Measurements from ENCODE around the gene TMEM59.
"Not testable (repeated sequence)": the region's sequence is repeated elsewhere in the genome, so short reads cannot be mapped to it uniquely, and the experiment has no call there.

TMEM59 gene

DNA sequence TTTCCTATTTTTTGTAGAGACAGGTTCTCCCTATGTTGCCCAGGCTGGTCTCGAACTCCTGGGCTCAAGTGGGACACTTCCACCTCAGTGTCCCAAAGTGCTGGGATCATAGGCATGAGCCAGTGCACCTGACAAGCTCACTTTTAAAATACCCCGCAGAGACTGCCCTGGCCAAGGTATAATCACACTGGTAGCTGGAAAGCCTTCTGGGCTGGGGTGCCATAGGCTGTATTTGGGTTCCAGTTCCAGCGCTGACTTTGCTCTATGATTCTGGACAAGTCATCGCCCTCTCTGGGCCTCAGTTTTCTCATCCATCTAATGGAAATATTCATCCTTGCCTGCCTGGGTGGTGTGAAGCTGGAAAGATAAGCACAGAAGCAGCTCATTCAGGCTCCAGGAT lies 45.4 kb downstream of the TMEM59 start:
- CTCF ChIA-PET = no interaction called here
- Histone ChIP-seq H3K9me3 (ENCODE audit: control extremely low read depth in 1 of 5, control insufficient read depth in 4 of 5, insufficient read depth in 2 of 5, low read depth in 1 of 5, low read length in 4 of 5) (peaks cover 0 to 3% (median 0%) of the 10 kb centered on the region in 5 experiments), H3K36me3 (ENCODE audit: control insufficient read depth in 4 of 4, insufficient read depth in 4 of 4, low read length in 3 of 4) (no peaks in the 10 kb centered on the region), H3K27ac (ENCODE audit: insufficient read depth in 1 of 2, low read depth in 1 of 2, low read length in 2 of 2, poor library complexity in 1 of 2, severe bottlenecking in 2 of 2) (no peak overlapping the region), H3K27me3 (replicated peaks in 2 of 5; ENCODE audit: control insufficient read depth in 4 of 5, insufficient read depth in 5 of 5, low read length in 4 of 5) (no peaks in the 10 kb centered on the region), H3K4me3 (ENCODE audit: control insufficient read depth in 1 of 7, extremely low read depth in 1 of 7, insufficient read depth in 4 of 7, low read depth in 2 of 7, low read length in 6 of 7) (no peak overlapping the region), H3K4me1 (ENCODE audit: control extremely low read depth in 1 of 4, control insufficient read depth in 4 of 4, insufficient read depth in 4 of 4, low read length in 3 of 4) (no peaks in the 10 kb centered on the region)
- POLR2A ChIA-PET = no interaction called here
- no peak for DNase-seq
- WGBS (ENCODE audit: insufficient coverage) = 95% methylated on average over 4 of the region's 4 CpGs

DNA sequence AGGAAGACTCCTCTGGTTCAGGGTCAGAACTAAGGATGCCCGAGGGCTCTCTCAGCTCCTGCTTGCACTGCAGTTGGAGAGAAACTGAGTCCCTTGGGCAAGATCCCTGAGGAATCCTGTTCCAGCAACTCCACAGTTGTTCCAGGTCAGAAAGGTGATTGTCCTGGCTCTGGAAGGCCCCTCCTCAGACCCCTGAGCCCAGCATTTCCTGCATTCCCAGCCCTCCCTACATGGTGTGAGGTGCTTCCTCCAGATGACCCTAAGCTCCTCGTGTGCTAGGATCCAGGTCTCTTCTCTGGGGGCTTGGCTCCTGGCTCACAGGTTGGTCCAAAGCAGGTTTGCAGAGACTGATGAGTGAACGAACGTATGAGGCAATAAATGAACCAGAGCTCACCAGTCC lies 46.5 kb downstream of the TMEM59 start:
- POLR2A ChIA-PET = no interaction called here
- 88% methylated on average over 4 of the region's 4 CpGs for WGBS (ENCODE audit: insufficient coverage)
- H3K27me3 ChIP-seq (replicated peaks in 2 of 5; ENCODE audit: control insufficient read depth in 4 of 5, insufficient read depth in 5 of 5, low read length in 4 of 5) = no peaks in the 10 kb centered on the region

DNA sequence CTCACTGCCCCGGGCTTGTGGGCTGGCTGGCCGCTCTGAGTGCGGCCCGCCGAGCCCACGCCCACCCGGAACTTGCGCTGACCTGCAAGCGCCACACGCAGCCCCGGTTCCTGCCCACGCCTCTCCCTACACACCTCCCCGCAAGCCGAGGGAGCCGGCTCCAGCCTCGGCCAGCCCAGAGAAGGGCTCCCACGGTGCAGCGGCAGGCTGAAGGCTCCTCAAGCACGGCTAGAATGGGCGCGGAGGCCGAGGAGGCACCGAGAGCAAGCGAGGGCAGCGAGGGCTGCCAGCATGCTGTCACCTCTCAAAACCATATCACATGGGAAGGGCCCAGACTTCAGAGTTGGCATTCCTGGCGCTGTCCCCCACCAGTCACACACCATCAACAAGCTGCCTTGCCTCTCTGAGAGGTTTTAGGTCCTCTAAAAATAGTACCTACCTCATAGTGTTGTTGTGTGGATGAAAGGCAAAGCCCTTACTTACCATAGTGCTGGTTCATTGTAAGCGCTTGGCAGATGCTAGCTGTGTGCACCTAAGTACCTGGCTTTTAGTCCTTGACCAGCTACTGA lies 48.4 kb downstream of the TMEM59 start:
- H3K36me3 ChIP-seq (ENCODE audit: control insufficient read depth in 4 of 4, insufficient read depth in 4 of 4, low read length in 3 of 4) = no peaks in the 10 kb centered on the region
- no peak overlapping the region for H3K27ac ChIP-seq (ENCODE audit: insufficient read depth in 1 of 2, low read depth in 1 of 2, low read length in 2 of 2, poor library complexity in 1 of 2, severe bottlenecking in 2 of 2)
- no peak for DNase-seq
- no peak overlapping the region for H3K4me3 ChIP-seq (ENCODE audit: control insufficient read depth in 1 of 7, extremely low read depth in 1 of 7, insufficient read depth in 4 of 7, low read depth in 2 of 7, low read length in 6 of 7)
- 93% methylated on average over 25 of the region's 27 CpGs for WGBS (ENCODE audit: insufficient coverage)
- peaks cover 0 to 3% (median 0%) of the 10 kb centered on the region in 5 experiments for H3K9me3 ChIP-seq (ENCODE audit: control extremely low read depth in 1 of 5, control insufficient read depth in 4 of 5, insufficient read depth in 2 of 5, low read depth in 1 of 5, low read length in 4 of 5)
- H3K27me3 ChIP-seq (replicated peaks in 2 of 5; ENCODE audit: control insufficient read depth in 4 of 5, insufficient read depth in 5 of 5, low read length in 4 of 5) = no peaks in the 10 kb centered on the region
- POLR2A ChIA-PET = interaction anchor here (0.7 kb wide), 1 partner anchor 181 kb away, joined by 3 read pairs; no protein-coding TSS in a partner anchor
- H3K4me1 ChIP-seq (ENCODE audit: control extremely low read depth in 1 of 4, control insufficient read depth in 4 of 4, insufficient read depth in 4 of 4, low read length in 3 of 4) = no peaks in the 10 kb centered on the region
- CTCF ChIA-PET = no interaction called here

More for the DNA sequence above, 46.5 kb downstream of the TMEM59 start:
- Histone ChIP-seq H3K36me3 (ENCODE audit: control insufficient read depth in 4 of 4, insufficient read depth in 4 of 4, low read length in 3 of 4) (no peaks in the 10 kb centered on the region), H3K9me3 (ENCODE audit: control extremely low read depth in 1 of 5, control insufficient read depth in 4 of 5, insufficient read depth in 2 of 5, low read depth in 1 of 5, low read length in 4 of 5) (peaks cover 0 to 3% (median 0%) of the 10 kb centered on the region in 5 experiments), H3K4me1 (ENCODE audit: control extremely low read depth in 1 of 4, control insufficient read depth in 4 of 4, insufficient read depth in 4 of 4, low read length in 3 of 4) (no peaks in the 10 kb centered on the region), H3K27ac (ENCODE audit: insufficient read depth in 1 of 2, low read depth in 1 of 2, low read length in 2 of 2, poor library complexity in 1 of 2, severe bottlenecking in 2 of 2) (no peak overlapping the region), H3K4me3 (ENCODE audit: control insufficient read depth in 1 of 7, extremely low read depth in 1 of 7, insufficient read depth in 4 of 7, low read depth in 2 of 7, low read length in 6 of 7) (no peak overlapping the region)
- no peak for DNase-seq
- CTCF ChIA-PET = interaction anchor here (0.7 to 1.1 kb wide), 2 partner anchors 9 to 26 kb away, joined by 3 to 4 read pairs; no protein-coding TSS in a partner anchor

DNA sequence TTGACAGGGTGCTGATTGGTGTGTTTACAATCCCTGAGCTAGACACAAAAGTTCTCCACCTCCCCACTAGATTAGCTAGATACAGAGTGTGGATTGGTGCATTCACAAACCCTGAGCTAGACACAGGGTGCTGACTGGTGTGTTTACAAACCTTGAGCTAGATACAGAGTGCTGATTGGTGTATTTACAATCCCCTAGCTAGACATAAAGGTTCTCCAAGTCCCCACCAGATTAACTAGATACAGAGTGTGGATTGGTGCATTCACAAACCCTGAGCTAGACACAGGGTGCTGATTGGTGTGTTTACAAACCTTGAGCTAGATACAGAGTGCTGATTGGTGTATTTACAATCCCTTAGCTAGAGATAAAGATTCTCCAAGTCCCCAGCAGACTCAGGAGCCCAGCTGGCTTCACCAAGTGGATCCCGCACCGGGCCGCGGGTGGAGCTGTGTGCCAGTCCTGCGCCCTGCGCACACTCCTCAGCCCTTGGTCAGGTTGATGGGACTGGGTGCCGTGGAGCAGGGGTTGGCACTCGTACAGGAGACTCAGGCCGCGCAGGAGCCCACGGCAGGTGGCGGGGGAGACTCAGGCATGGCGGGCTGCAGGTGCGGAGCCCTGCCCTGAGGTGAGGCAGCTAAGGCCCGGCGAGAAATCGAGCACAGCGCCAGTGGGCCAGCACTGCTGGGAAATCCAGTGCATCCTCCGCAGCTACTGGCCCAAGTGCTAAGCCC lies 49.1 kb downstream of the TMEM59 start:
- POLR2A ChIA-PET = interaction anchor here (0.7 kb wide), 1 partner anchor 181 kb away, joined by 3 read pairs; no protein-coding TSS in a partner anchor
- CTCF ChIA-PET = not testable (repeated sequence)
- 94% methylated on average over 18 of the region's 19 CpGs for WGBS (ENCODE audit: insufficient coverage)

DNA sequence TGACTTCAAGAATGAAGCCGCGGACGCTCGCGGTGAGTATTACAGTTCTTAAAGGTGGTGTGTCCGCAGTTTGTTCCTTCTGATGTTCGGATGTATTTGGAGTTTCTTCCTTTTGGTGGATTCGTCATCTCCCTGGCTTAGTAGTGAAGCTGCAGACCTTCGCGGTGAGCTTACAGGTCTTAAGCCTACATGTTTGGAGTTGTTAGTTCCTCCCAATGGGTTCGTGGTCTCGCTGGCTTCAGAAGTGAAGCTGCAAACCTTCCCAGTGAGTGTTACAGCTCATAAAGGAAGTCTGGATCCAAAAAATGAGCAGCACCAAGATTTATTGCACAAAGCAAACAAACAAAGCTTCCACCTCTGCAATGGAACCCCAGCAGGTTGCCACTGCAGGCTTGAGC lies 49.8 kb downstream of the TMEM59 start:
- ChIA-PET CTCF (interaction anchor here (0.8 kb wide), 1 partner anchor 12 kb away, joined by 3 read pairs; no protein-coding TSS in a partner anchor), POLR2A (no interaction called here)
- WGBS (ENCODE audit: insufficient coverage) = 89% methylated on average over 12 of the region's 12 CpGs

More for the DNA sequence above, 49.1 kb downstream of the TMEM59 start:
- H3K27ac ChIP-seq (ENCODE audit: insufficient read depth in 1 of 2, low read depth in 1 of 2, low read length in 2 of 2, poor library complexity in 1 of 2, severe bottlenecking in 2 of 2); H3K4me3 ChIP-seq (ENCODE audit: control insufficient read depth in 1 of 7, extremely low read depth in 1 of 7, insufficient read depth in 4 of 7, low read depth in 2 of 7, low read length in 6 of 7); H3K36me3 ChIP-seq (ENCODE audit: control insufficient read depth in 4 of 4, insufficient read depth in 4 of 4, low read length in 3 of 4); H3K27me3 ChIP-seq (replicated peaks in 2 of 5; ENCODE audit: control insufficient read depth in 4 of 5, insufficient read depth in 5 of 5, low read length in 4 of 5); DNase-seq; H3K9me3 ChIP-seq (ENCODE audit: control extremely low read depth in 1 of 5, control insufficient read depth in 4 of 5, insufficient read depth in 2 of 5, low read depth in 1 of 5, low read length in 4 of 5); H3K4me1 ChIP-seq (ENCODE audit: control extremely low read depth in 1 of 4, control insufficient read depth in 4 of 4, insufficient read depth in 4 of 4, low read length in 3 of 4): not testable (repeated sequence)

DNA sequence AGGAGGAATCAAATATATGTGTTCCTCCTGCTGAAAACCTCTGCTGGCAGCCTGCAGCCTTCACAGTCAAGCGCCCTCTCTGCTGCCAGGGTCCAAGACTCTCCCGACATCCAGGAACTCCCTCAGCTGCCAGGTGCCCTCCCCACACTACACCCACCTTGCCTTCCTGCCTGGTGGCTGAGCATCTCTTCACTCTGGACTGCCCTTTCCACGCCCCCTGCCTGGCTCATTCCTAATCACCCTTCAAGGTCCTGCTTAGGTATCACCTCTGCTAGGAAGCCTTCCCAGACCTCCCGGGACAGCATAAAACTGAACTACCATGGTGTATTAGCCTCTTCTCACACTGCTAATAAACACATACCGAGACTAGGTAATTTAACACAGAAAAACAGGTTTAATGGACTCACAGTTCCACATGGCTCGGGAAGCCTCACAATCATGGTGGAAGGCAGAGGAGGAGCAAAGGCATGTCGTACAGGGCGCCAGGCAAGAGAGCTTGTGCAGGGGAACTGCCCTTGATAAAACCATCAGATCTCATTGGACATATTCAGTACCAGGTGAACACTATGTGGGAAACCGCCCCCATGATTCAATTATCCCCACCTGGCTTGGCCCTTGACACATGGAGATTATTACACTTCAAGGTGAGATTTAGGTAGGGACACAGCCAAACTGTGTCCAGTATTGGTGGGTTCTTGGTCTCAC lies 50.3 kb downstream of the TMEM59 start:
- CTCF ChIA-PET = interaction anchor here (0.8 kb wide), 1 partner anchor 13 kb away, joined by 3 read pairs; no protein-coding TSS in a partner anchor
- H3K27ac ChIP-seq (ENCODE audit: insufficient read depth in 1 of 2, low read depth in 1 of 2, low read length in 2 of 2, poor library complexity in 1 of 2, severe bottlenecking in 2 of 2) = no peak overlapping the region
- DNase-seq = no peak
- POLR2A ChIA-PET = no interaction called here
- no peaks in the 10 kb centered on the region for H3K4me1 ChIP-seq (ENCODE audit: control extremely low read depth in 1 of 4, control insufficient read depth in 4 of 4, insufficient read depth in 4 of 4, low read length in 3 of 4)
- H3K9me3 ChIP-seq (ENCODE audit: control extremely low read depth in 1 of 5, control insufficient read depth in 4 of 5, insufficient read depth in 2 of 5, low read depth in 1 of 5, low read length in 4 of 5) = peaks cover 0 to 3% (median 0%) of the 10 kb centered on the region in 5 experiments
- 67% methylated on average over 7 of the region's 9 CpGs for WGBS (ENCODE audit: insufficient coverage)
- no peak overlapping the region for H3K4me3 ChIP-seq (ENCODE audit: control insufficient read depth in 1 of 7, extremely low read depth in 1 of 7, insufficient read depth in 4 of 7, low read depth in 2 of 7, low read length in 6 of 7)
- peaks cover 0 to 3% (median 0%) of the 10 kb centered on the region in 5 experiments for H3K27me3 ChIP-seq (replicated peaks in 2 of 5; ENCODE audit: control insufficient read depth in 4 of 5, insufficient read depth in 5 of 5, low read length in 4 of 5)
- H3K36me3 ChIP-seq (ENCODE audit: control insufficient read depth in 4 of 4, insufficient read depth in 4 of 4, low read length in 3 of 4) = no peaks in the 10 kb centered on the region

More for the DNA sequence above, 49.8 kb downstream of the TMEM59 start:
- H3K4me1 ChIP-seq (ENCODE audit: control extremely low read depth in 1 of 4, control insufficient read depth in 4 of 4, insufficient read depth in 4 of 4, low read length in 3 of 4) = no peaks in the 10 kb centered on the region
- no peak overlapping the region for H3K4me3 ChIP-seq (ENCODE audit: control insufficient read depth in 1 of 7, extremely low read depth in 1 of 7, insufficient read depth in 4 of 7, low read depth in 2 of 7, low read length in 6 of 7)
- H3K27ac ChIP-seq (ENCODE audit: insufficient read depth in 1 of 2, low read depth in 1 of 2, low read length in 2 of 2, poor library complexity in 1 of 2, severe bottlenecking in 2 of 2) = no peak overlapping the region
- no peak for DNase-seq
- H3K36me3 ChIP-seq (ENCODE audit: control insufficient read depth in 4 of 4, insufficient read depth in 4 of 4, low read length in 3 of 4) = no peaks in the 10 kb centered on the region
- peaks cover 0 to 3% (median 0%) of the 10 kb centered on the region in 5 experiments for H3K9me3 ChIP-seq (ENCODE audit: control extremely low read depth in 1 of 5, control insufficient read depth in 4 of 5, insufficient read depth in 2 of 5, low read depth in 1 of 5, low read length in 4 of 5)
- H3K27me3 ChIP-seq (replicated peaks in 2 of 5; ENCODE audit: control insufficient read depth in 4 of 5, insufficient read depth in 5 of 5, low read length in 4 of 5) = peaks cover 0 to under 1% (median 0%) of the 10 kb centered on the region in 5 experiments
